Naive thymus-derived CD4-positive, alpha-beta T cell (primary cell): ENCODE measurements around the gene HMCES. TPM values are rescaled to one million over a fixed set of nuclear protein-coding genes. Genes with fewer than 3 reads are reported as not detected.

Experiments used
- ATAC-seq: fragments of 150-1000 bp; cut with Tn5 transposase; 2 replicates; pipeline ENCODE4 v1.10.0; 2021; ENCODE audit warnings: mild to moderate bottlenecking, moderate library complexity
- CTCF ChIA-PET: fragments of 350-600 bp; sonication (Branson Sonifier 250); formaldehyde crosslinking; loops from one replicate; lab custom pipeline; 2021; ENCODE audit warnings: antibody characterized with exemption; lab: Charles Lee
- POLR2A ChIA-PET: fragments of 350-600 bp; sonication (Branson Sonifier 250); formaldehyde crosslinking; loops from one replicate; lab custom pipeline; 2021; ENCODE audit warnings: antibody characterized with exemption, inconsistent platforms; lab: Charles Lee
- DNase-seq, 9 donors: peaks; one replicate each; pipeline versions ENCODE4 v3.0.0 to v3.0.0-alpha.2; 2020 to 2022; ENCODE audit warnings: mixed read lengths in 1 of 9
- H3K27ac ChIP-seq: one replicate; pipeline ENCODE4 v1.7.0; 2013; ENCODE audit warnings: mild to moderate bottlenecking, low read depth, low read length, moderate library complexity
- H3K27me3 ChIP-seq, 2 donors: one replicate each; pipeline ENCODE4 v1.7.0; 2013; ENCODE audit warnings: low read length in 2 of 2, mild to moderate bottlenecking in 2 of 2, moderate library complexity in 2 of 2; ENCODE audit not compliant: control insufficient read depth in 2 of 2, insufficient read depth in 2 of 2
- H3K36me3 ChIP-seq, 3 experiments: 1 replicate in 2 of 3; 2 replicates in 1 of 3; pipeline ENCODE4 v1.7.0; 2013; ENCODE audit warnings: low read length in 3 of 3, mild to moderate bottlenecking in 3 of 3, moderate library complexity in 1 of 3; ENCODE audit not compliant: insufficient read depth in 3 of 3, control insufficient read depth in 2 of 3
- H3K4me1 ChIP-seq, 2 donors: one replicate each; pipeline ENCODE4 v1.7.0; 2013; ENCODE audit warnings: low read length in 2 of 2, mild to moderate bottlenecking in 2 of 2, moderate library complexity in 1 of 2; ENCODE audit not compliant: control insufficient read depth in 2 of 2, insufficient read depth in 2 of 2
- H3K4me3 ChIP-seq: 2 replicates; pipeline ENCODE4 v1.7.0; 2013; ENCODE audit warnings: mild to moderate bottlenecking, low read length
- H3K9me3 ChIP-seq, 3 experiments: 1 replicate in 2 of 3; 2 replicates in 1 of 3; pipeline ENCODE4 v1.7.0; 2013; ENCODE audit warnings: low read length in 3 of 3; ENCODE audit not compliant: control insufficient read depth in 2 of 3
- H3K27ac Mint-ChIP-seq, 9 donors: one replicate each; pipeline ENCODE4 v1.8.0; 2020 to 2022; ENCODE audit warnings: mixed read lengths in 9 of 9, mild to moderate bottlenecking in 8 of 9, moderate library complexity in 5 of 9, inconsistent platforms in 2 of 9
- H3K27me3 Mint-ChIP-seq, 5 donors: one replicate each; pipeline ENCODE4 v1.8.0; 2021 to 2022; ENCODE audit warnings: mixed read lengths in 5 of 5, mild to moderate bottlenecking in 1 of 5
- H3K36me3 Mint-ChIP-seq, 5 donors: one replicate each; pipeline ENCODE4 v1.8.0; 2020 to 2022; ENCODE audit warnings: mixed read lengths in 5 of 5, mild to moderate bottlenecking in 3 of 5, inconsistent platforms in 1 of 5
- H3K4me1 Mint-ChIP-seq, 7 donors: one replicate each; pipeline ENCODE4 v1.8.0; 2020 to 2022; ENCODE audit warnings: mixed read lengths in 7 of 7, mild to moderate bottlenecking in 3 of 7, inconsistent platforms in 1 of 7
- H3K4me3 Mint-ChIP-seq, 10 donors: one replicate each; pipeline ENCODE4 v1.8.0; 2020 to 2022; ENCODE audit warnings: mild to moderate bottlenecking in 10 of 10, mixed read lengths in 10 of 10, moderate library complexity in 6 of 10, inconsistent platforms in 2 of 10
- H3K9me3 Mint-ChIP-seq, 11 donors: one replicate each; pipeline ENCODE4 v1.8.0; 2020 to 2022; ENCODE audit warnings: mixed read lengths in 11 of 11, mild to moderate bottlenecking in 4 of 11, inconsistent platforms in 1 of 11, moderate library complexity in 1 of 11
- intact Hi-C, 2 donors: fragments of 100-400 bp; cut with micrococcal nuclease; formaldehyde crosslinking; loops; one replicate each; pipeline ENCODE4 v1.15.1; 2023
- polyA plus RNA-seq, 2 donors: library from polyadenylated mRNA; unstranded; fragments of 300-500 nt; fragmentation: Illumina TruSeq; gene quantifications; one replicate each; pipeline ENCODE4 v1.2.3, GENCODE V29; 2021
- total RNA-seq, 6 experiments: library from RNA in 5 of 6; stranded (reverse) in 5 of 6; gene quantifications; 1 replicate in 5 of 6; 2 replicates in 1 of 6; pipeline ENCODE4 v1.2.3 and lab custom pipeline; 2021 to 2026

Gene HMCES
- total and polyA plus RNA-seq, 7 experiments from 2014 or later, result 45.7 to 135 (median 56.3) TPM

GRCh38 chr3:129314386-129315222 lies 35.9 kb downstream of the HMCES start:
- Histone ChIP-seq H3K27ac (peak overlapping the region; percentile 88), H3K4me1 (peaks cover 5 to 10% of the 10 kb centered on the region in 2 donors), H3K4me3 (peak overlapping the region; percentile 81), H3K27me3 (no peaks in the 10 kb centered on the region), H3K9me3 (no peaks in the 10 kb centered on the region), H3K36me3 (peaks cover 0 to 6% (median 0%) of the 10 kb centered on the region in 3 experiments)
- peak; percentile 7 for ATAC-seq
- Mint-ChIP-seq H3K9me3 (peaks cover 0 to 8% (median 0%) of the 10 kb centered on the region in 11 donors), H3K27ac (peak overlapping the region; percentile 76 to 93 (median 86)), H3K36me3 (peaks cover 0 to 4% (median 0%) of the 10 kb centered on the region in 5 donors), H3K4me3 (peak overlapping the region; percentile 69 to 97 (median 86)), H3K4me1 (peaks cover 17 to 31% (median 24%) of the 10 kb centered on the region in 7 donors), H3K27me3 (peaks cover 0 to 2% (median 0%) of the 10 kb centered on the region in 5 donors)
- CTCF ChIA-PET, result interaction anchor here (0.7 kb wide), 1 partner anchor 825 kb away, joined by 3 read pairs; no protein-coding TSS in a partner anchor
- POLR2A ChIA-PET, result interaction anchor here (0.6 to 10.2 kb wide), 17 partner anchors 10 to 660 kb away, joined by 3 to 251 read pairs (median 11); partner anchors contain the start of genes CNBP, COPG1, HMCES and IFT122
- intact Hi-C loops, result loop anchor here (1.0 to 10.0 kb wide), 6 partner anchors 65 to 1262 kb away; partner anchors contain the start of genes CNBP (in 1 of the 2), COPG1 (in 1 of the 2), RAB43 (in 1 of the 2) and RPN1 (in 1 of the 2)
- peak; percentile 26 to 75 (median 40) for DNase-seq

GRCh38 chr3:129315223-129315997 lies 36.7 kb downstream of the HMCES start:
- DNase-seq, result peak; percentile 22 to 52 (median 42)
- peaks cover 0 to 2% (median 0%) of the 10 kb centered on the region in 5 donors for H3K27me3 Mint-ChIP-seq
- intact Hi-C loops, result loop anchor here (1.0 to 10.0 kb wide), 6 partner anchors 66 to 1263 kb away; partner anchors contain the start of genes CNBP (in 1 of the 2), COPG1 (in 1 of the 2), RAB43 (in 1 of the 2) and RPN1 (in 1 of the 2)
- peak; percentile 2 for ATAC-seq
- ChIA-PET POLR2A (interaction anchor here (0.6 to 10.2 kb wide), 48 partner anchors 9 to 1192 kb away, joined by 3 to 251 read pairs (median 5); partner anchors contain the start of genes ACAD9, CFAP92, CNBP and COPG1), CTCF (interaction anchor here (0.6 to 2.2 kb wide), 11 partner anchors 9 to 825 kb away, joined by 3 to 19 read pairs (median 4); partner anchors contain the start of gene HMCES)
- H3K9me3 ChIP-seq, result no peaks in the 10 kb centered on the region
- peak overlapping the region; percentile 80 to 97 (median 88) for H3K27ac Mint-ChIP-seq
- H3K4me3 Mint-ChIP-seq, result peak overlapping the region; percentile 84 to 98 (median 95)
- peaks cover 0 to 8% (median 0%) of the 10 kb centered on the region in 11 donors for H3K9me3 Mint-ChIP-seq
- no peaks in the 10 kb centered on the region for H3K27me3 ChIP-seq
- peak overlapping the region; percentile 88 for H3K27ac ChIP-seq
- peaks cover 0 to 4% (median 0%) of the 10 kb centered on the region in 5 donors for H3K36me3 Mint-ChIP-seq
- H3K4me3 ChIP-seq, result peak overlapping the region; percentile 81
- peaks cover 17 to 31% (median 24%) of the 10 kb centered on the region in 7 donors for H3K4me1 Mint-ChIP-seq
- peaks cover 5 to 10% of the 10 kb centered on the region in 2 donors for H3K4me1 ChIP-seq
- peaks cover 0 to 6% (median 0%) of the 10 kb centered on the region in 3 experiments for H3K36me3 ChIP-seq

GRCh38 chr3:129315998-129316247 lies 37.3 kb downstream of the HMCES start:
- peaks cover 17 to 31% (median 24%) of the 10 kb centered on the region in 7 donors for H3K4me1 Mint-ChIP-seq
- POLR2A ChIA-PET, result interaction anchor here (0.6 to 10.2 kb wide), 51 partner anchors 9 to 1192 kb away, joined by 3 to 251 read pairs (median 5); partner anchors contain the start of genes ACAD9, CFAP92, CNBP and COPG1

GRCh38 chr3:129316248-129317013 lies 37.8 kb downstream of the HMCES start:
- H3K27ac Mint-ChIP-seq, result peak overlapping the region; percentile 80 to 94 (median 88)
- H3K9me3 Mint-ChIP-seq, result peaks cover 0 to 8% (median 0%) of the 10 kb centered on the region in 11 donors
- DNase-seq (peak; percentile 80 to 96 (median 88)), ATAC-seq (peak; percentile 75)
- Histone ChIP-seq H3K27me3 (no peaks in the 10 kb centered on the region), H3K4me1 (peaks cover 5 to 10% of the 10 kb centered on the region in 2 donors), H3K9me3 (no peaks in the 10 kb centered on the region), H3K4me3 (peak overlapping the region; percentile 89), H3K27ac (peak overlapping the region; percentile 88), H3K36me3 (peaks cover 0 to 8% (median 0%) of the 10 kb centered on the region in 3 experiments)
- POLR2A ChIA-PET, result interaction anchor here (0.6 to 10.2 kb wide), 54 partner anchors 8 to 1193 kb away, joined by 3 to 251 read pairs (median 5); partner anchors contain the start of genes ACAD9, CFAP92, CNBP and COPG1
- intact Hi-C loops, result loop anchor here (1.0 to 10.0 kb wide), 15 partner anchors 38 to 1264 kb away; partner anchors contain the start of genes ACAD9 (in 2 of the 2), CNBP (in 2 of the 2), HMCES (in 2 of the 2) and IFT122 (in 2 of the 2)
- H3K4me3 Mint-ChIP-seq, result peak overlapping the region; percentile 70 to 97 (median 88)
- H3K36me3 Mint-ChIP-seq, result peaks cover 0 to 4% (median 0%) of the 10 kb centered on the region in 5 donors
- peaks cover 17 to 31% (median 24%) of the 10 kb centered on the region in 7 donors for H3K4me1 Mint-ChIP-seq
- H3K27me3 Mint-ChIP-seq, result peaks cover 0 to 2% (median 0%) of the 10 kb centered on the region in 5 donors
- CTCF ChIA-PET, result interaction anchor here (0.6 to 2.2 kb wide), 16 partner anchors 10 to 1260 kb away, joined by 3 to 19 read pairs (median 3); partner anchors contain the start of gene HMCES

More at GRCh38 chr3:129315998-129316247, 37.3 kb downstream of the HMCES start:
- Mint-ChIP-seq H3K27me3 (peaks cover 0 to 2% (median 0%) of the 10 kb centered on the region in 5 donors), H3K27ac (peak overlapping the region; percentile 80 to 94 (median 88)), H3K36me3 (peaks cover 0 to 4% (median 0%) of the 10 kb centered on the region in 5 donors), H3K4me3 (peak overlapping the region; percentile 82 to 98 (median 88)), H3K9me3 (peaks cover 0 to 8% (median 0%) of the 10 kb centered on the region in 11 donors)
- intact Hi-C loops, result loop anchor here (1.0 to 10.0 kb wide), 16 partner anchors 38 to 1264 kb away; partner anchors contain the start of genes ACAD9 (in 2 of the 2), CNBP (in 2 of the 2), COPG1 (in 2 of the 2) and HMCES (in 2 of the 2)
- Histone ChIP-seq H3K36me3 (peaks cover 0 to 8% (median 0%) of the 10 kb centered on the region in 3 experiments), H3K27me3 (no peaks in the 10 kb centered on the region), H3K4me1 (peaks cover 5 to 10% of the 10 kb centered on the region in 2 donors), H3K27ac (peak overlapping the region; percentile 88), H3K9me3 (no peaks in the 10 kb centered on the region), H3K4me3 (peak overlapping the region; percentile 89)
- DNase-seq (no peak), ATAC-seq (no peak)
- CTCF ChIA-PET, result interaction anchor here (0.6 to 2.2 kb wide), 15 partner anchors 10 to 1259 kb away, joined by 3 to 19 read pairs (median 3); partner anchors contain the start of gene HMCES
